Measurements from ENCODE around the gene THSD4.

- TF ChIP-seq CTCF (IDR thresholded peaks at IDR 0.05) (no peak), POLR2A (IDR thresholded peaks at IDR 0.05) (no peak)
These were observed 180.5 kb downstream of the THSD4 start for GRCh38 chr15:71295603-71296314.
